Head of caudate nucleus (tissue), 42 donors: ENCODE measurements around the gene CNPY3.
A peak's percentile ranks its signal among the peaks of the same experiment; 100 is the strongest.
"Not testable (repeated sequence)": the region's sequence is repeated elsewhere in the genome, so short reads cannot be mapped to it uniquely, and the experiment has no call there.

Experiments
- DNase-seq, 42 donors: peaks; one replicate each; pipeline versions ENCODE4 v3.0.0 to v3.0.0-alpha.2; 2020 to 2021; ENCODE audit warnings: mixed read lengths in 7 of 42
- intact Hi-C: fragments of 100-400 bp; cut with DNase I; formaldehyde crosslinking; loops from one replicate; pipeline ENCODE4 v1.15.0; 2022

CNPY3 gene

DNA sequence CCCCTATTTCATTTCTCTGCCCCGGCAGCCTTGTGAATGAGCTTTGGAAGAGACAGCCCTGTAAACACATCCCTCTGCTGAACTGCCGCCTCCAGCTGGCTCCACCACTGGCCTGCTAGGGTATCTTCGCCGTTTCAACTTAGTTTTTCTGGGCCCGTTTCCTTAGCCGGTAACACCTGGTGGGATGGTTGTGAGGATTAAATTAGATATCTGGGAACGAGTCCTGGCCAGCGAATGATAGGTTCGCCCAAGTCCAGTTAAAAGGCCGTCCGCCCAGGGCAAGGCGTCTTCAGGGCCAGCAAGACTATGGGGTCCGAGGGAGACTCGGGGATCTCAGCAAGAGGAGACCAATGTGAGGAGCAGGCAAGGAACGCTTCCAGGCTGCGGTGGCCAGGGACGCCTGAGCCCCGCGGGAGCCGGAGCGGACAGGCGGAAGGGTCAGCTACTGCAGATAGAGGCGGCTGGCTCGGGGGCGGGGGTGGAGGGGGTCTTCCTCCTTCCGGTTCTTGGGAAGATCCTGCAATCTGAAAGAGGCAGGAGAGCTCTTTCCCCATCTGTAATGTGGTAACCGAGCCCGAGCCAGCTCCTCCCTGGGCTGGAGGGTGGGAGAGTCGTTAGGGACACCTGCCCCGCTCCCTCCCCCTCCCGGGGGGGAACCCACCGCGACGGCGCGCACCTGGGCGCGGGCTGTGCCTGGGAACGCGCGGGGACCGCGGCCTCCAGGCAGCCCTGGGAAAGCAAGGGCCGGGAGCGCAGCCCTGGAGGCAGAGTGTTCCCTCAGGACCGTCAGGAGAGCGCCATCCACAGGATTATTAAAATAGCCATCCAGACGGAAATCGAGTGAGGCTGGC, 17.9 kb upstream of the CNPY3 start:
- intact Hi-C loops, result no loop called here
- DNase-seq, result peak in 1 of 42 donors; percentile 12

GRCh38 chr6:42914546-42914945, 14.7 kb upstream of the CNPY3 start:
- intact Hi-C loops, result no loop called here
- no peak for DNase-seq

DNA sequence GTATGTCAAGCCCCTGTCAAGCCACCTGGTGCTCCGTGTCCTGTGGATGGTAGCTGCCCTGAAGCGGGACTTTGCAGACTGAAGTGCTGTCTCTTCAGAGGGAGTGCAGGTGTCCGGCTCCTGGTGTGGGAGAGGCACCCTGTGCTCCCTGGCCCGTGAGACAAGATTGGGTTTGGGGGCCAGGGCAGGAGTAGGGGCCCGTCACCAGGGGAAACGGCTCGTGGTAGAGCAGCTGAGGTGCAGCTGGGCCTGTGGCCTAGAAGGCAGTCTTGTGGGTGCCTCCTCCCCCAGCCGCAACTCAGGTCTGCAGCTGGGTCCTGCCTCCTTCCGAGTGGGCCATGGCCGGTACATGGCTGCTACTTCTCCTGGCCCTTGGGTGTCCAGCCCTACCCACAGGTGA, 13.5 kb upstream of the CNPY3 start, which contains the start of gene PTCRA:
Gene PTCRA (plus strand): TSS at position 322 of the 400 bp plus-strand sequence. CDS start 17 bp downstream, at position 339.
- DNase-seq, result no peak
- intact Hi-C loops, result no loop called here

GRCh38 chr6:42916288-42916687, 13.0 kb upstream of the CNPY3 start:
- intact Hi-C loops, result no loop called here
- no peak for DNase-seq

- no peak for DNase-seq
- intact Hi-C loops, result no loop called here
Measured at GRCh38 chr6:42921801-42922200, 7.5 kb upstream of the CNPY3 start.

GRCh38 chr6:42923666-42924065, 5.6 kb upstream of the CNPY3 start:
- intact Hi-C loops, result no loop called here
- DNase-seq, result no peak

DNA sequence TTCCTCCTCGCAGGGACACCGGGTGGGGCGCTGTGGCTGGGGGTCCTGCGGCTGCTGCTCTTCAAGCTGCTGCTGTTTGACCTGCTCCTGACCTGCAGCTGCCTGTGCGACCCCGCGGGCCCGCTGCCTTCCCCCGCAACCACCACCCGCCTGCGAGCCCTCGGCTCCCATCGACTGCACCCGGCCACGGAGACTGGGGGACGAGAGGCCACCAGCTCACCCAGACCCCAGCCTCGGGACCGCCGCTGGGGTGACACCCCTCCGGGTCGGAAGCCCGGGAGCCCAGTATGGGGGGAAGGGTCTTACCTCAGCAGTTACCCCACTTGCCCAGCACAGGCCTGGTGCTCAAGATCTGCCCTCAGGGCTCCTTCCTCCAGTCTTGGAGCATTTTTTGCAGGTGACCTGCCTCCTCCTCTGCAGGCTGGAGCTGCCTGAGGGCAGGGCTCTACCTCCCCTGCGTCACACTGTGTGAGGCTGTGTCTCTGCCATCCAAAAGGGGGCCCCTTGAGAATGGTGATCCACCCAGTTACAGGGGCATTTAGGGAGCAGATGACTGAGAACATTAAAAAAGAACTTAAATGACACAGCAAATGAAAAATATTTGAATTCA, 3.9 kb upstream of the CNPY3 start:
- no peak for DNase-seq
- intact Hi-C loops, result no loop called here

- peak in 33 of 42 donors; percentile 6 to 72 (median 35) for DNase-seq
Measured at GRCh38 chr6:42929821-42930360, 611 bp downstream of the CNPY3 start.

GRCh38 chr6:42932412-42932811, 3.1 kb downstream of the CNPY3 start:
- DNase-seq, result no peak
- intact Hi-C loops, result no loop called here

More at GRCh38 chr6:42929821-42930360, 611 bp downstream of the CNPY3 start:
- intact Hi-C loops, result no loop called here

GRCh38 chr6:42933205-42933604, 3.9 kb downstream of the CNPY3 start:
- intact Hi-C loops, result no loop called here
- DNase-seq, result no peak

DNA sequence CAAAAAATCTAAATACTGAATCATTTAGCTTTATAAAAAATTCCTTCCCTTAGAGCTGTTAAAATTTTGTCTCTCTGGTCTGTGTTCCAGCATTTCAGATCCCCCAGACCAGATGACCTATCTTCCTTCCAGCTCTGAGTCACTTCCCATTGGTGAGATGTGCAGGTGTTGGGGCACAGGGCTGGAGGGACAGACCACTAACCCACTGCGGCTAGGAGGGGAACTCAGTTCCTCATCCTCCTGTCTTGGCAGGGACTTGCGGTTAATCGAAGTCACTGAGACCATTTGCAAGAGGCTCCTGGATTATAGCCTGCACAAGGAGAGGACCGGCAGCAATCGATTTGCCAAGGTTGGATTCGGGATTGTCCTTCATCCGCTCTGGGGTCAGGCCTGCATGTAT, 6.0 kb downstream of the CNPY3 start:
- no peak for DNase-seq
- intact Hi-C loops, result no loop called here

- intact Hi-C loops, result no loop called here
- DNase-seq, result no peak
Measured at GRCh38 chr6:42936398-42936797, 7.1 kb downstream of the CNPY3 start.

DNA sequence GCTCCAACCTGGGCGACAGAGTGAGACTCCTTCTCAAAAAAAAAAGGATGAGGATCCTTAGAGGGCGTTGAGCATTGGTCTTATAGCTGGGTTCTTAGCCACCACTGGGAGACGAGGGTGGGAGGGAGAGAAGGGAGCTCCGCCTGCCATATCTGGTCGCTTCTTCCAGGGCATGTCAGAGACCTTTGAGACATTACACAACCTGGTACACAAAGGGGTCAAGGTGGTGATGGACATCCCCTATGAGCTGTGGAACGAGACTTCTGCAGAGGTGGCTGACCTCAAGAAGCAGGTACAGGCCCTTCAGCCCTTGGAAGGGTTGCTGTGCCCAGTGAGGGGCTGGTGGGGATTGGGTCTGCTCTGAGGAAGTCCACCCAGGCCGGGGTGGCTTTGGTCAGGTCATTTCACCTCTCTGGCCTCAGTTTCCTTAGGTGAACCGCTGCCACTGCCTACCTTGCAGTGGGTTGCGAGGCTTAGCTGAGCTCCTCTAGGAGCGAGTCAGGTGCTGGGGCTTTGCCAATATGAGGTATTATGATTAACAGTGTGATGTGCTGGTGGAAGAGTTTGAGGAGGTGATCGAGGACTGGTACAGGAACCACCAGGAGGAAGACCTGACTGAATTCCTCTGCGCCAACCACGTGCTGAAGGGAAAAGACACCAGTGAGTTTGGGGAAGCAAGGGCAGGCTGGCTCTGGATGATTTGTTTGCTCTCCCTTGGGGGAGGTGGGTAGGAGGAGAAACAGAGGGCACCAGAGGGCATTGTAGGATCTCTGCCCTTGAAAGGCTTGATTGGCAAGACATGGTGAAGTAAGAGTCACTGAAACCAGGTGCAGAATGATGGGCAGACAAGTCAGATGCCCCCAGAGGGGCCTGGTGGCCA, 8.5 kb downstream of the CNPY3 start:
- no peak for DNase-seq
- intact Hi-C loops, result no loop called here

DNA sequence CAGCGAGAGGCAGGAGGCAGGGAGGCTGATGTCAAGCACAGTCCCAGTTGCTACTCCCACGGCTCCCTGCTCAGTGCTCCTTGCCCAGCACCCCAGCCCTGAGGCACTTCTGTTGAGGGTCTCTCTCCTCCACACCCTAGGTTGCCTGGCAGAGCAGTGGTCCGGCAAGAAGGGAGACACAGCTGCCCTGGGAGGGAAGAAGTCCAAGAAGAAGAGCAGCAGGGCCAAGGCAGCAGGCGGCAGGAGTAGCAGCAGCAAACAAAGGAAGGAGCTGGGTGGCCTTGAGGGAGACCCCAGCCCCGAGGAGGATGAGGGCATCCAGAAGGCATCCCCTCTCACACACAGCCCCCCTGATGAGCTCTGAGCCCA, 9.1 kb downstream of the CNPY3 start:
- DNase-seq, result no peak

DNA sequence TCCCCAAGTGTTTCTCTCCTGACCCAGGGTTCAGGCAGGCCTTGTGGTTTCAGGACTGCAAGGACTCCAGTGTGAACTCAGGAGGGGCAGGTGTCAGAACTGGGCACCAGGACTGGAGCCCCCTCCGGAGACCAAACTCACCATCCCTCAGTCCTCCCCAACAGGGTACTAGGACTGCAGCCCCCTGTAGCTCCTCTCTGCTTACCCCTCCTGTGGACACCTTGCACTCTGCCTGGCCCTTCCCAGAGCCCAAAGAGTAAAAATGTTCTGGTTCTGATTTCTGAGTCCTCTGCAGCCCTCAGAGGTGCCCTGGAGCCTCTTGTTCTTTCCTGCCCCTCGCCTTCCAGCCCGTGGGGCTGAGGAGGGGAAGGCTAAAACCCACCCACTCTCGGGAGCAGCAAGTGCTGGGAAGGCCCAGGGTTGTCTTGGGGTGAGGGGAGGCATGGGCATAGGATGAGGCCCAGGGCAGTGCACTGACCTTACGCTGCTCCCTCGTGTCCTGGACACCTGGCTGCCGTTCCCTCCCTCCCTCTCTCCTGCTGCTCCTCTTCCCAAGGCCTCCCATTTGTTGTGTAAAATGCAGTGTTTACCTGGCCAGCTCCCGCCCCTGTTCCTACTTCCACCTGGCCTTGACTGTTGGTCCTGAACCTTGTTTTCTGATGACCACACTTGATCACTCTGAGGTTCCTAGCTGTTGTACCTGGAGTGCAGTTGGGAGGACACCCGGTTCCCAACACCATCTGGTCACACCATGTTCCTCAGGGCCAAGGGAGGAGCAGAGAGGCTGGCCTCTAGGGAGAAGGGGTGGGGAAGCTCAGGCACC, 9.9 kb downstream of the CNPY3 start:
- intact Hi-C loops, result no loop called here
- DNase-seq, result no peak

More for the DNA sequence above, 9.1 kb downstream of the CNPY3 start:
- intact Hi-C loops, result no loop called here

- intact Hi-C loops, result no loop called here
Measured at GRCh38 chr6:42939810-42940167, 10.5 kb downstream of the CNPY3 start.

GRCh38 chr6:42940493-42941045, 11.3 kb downstream of the CNPY3 start:
- intact Hi-C loops, result no loop called here
- DNase-seq, result no peak

More at GRCh38 chr6:42939810-42940167, 10.5 kb downstream of the CNPY3 start:
- DNase-seq, result no peak

DNA sequence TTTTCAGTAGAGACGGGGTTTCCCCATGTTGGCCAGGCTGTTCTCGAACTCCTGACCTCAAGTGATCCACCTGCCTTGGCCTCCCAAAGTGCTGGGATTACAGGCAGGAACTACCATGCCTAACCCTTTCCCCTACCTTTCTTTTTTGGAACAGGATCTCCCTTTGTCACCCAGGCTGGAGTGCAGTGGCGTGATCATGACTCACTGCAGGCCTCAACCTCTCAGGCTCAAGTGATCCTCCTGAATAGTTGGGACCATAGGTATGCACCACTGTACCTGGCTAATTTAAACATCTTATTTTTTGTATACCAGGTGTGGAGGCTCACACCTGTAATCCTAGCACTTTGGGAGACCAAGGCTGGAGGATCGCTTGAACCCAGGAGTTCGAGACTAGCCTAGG, 12.1 kb downstream of the CNPY3 start:
- DNase-seq, intact Hi-C loops: not testable (repeated sequence)
